Prostate gland (tissue), 2 donors: Measurements from ENCODE around the gene VAV3.

Source experiments
- CTCF ChIP-seq, 4 experiments: fragments of 200-600 bp in 2 of 4; fragments of 450-650 bp in 2 of 4; sonication (generic) in 2 of 4; IDR thresholded peaks; 1 replicate in 3 of 4; 2 replicates in 1 of 4; pipeline ENCODE4 v1.5.1; 2016 to 2019; ENCODE audit warnings: antibody characterized with exemption in 4 of 4, mild to moderate bottlenecking in 2 of 4, moderate library complexity in 2 of 4
- POLR2A ChIP-seq: fragments of 450-650 bp; IDR thresholded peaks from one replicate; pipeline ENCODE4 v1.6.1; 2016; ENCODE audit warnings: antibody characterized with exemption, mild to moderate bottlenecking
- POLR2AphosphoS5 ChIP-seq: sonication (generic); formaldehyde crosslinking; IDR thresholded peaks from one replicate; pipeline ENCODE4 v1.6.1; 2017; ENCODE audit warnings: antibody characterized with exemption

GRCh38 chr1:107550358-107550757, 414.6 kb downstream of the VAV3 start:
- no peak for TF ChIP-seq POLR2A
- no peak for TF ChIP-seq CTCF (IDR thresholded peaks at IDR 0.05)
- TF ChIP-seq POLR2AphosphoS5 = no peak
